Measurements from ENCODE around the gene TMEM108.
"Not testable (repeated sequence)": the region's sequence is repeated elsewhere in the genome, so short reads cannot be mapped to it uniquely, and the experiment has no call there.

TMEM108 gene

DNA sequence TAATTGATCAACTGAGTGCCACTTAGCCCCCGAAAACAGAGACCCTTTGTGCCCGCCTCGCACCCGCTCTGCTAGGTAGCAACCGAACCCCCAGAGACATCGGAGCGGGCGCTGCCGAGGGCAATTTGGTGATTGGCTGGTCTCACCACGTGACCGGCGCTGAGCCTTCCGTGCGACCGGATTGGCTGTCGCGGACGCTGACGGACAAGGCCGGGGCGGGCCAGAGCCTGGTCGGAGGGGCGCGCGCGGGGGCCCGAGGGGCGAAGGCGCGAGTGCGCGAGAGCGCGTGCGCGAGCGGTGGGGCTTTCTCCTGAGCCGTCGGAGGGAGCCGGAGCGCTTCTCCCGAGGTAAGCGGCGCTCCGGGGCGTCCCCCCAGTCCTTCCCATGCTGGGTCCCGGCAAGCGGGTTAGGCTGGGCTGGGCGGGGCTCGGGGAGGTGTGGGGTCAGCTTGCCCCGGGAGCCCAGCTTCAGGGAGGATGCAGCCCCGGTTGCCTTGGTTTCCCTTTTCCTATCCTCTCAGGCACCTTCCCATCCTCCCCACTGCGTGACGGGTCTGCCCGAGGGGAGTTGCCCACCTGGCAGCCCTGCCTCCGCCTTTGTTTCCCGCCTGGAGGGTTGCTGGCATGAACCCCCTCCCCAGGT, at the start of gene TMEM108:
TMEM108 (plus strand) TSS at position 303 of the 642 bp plus-strand sequence.
- DNase-seq, result peak; percentile 50 to 64

DNA sequence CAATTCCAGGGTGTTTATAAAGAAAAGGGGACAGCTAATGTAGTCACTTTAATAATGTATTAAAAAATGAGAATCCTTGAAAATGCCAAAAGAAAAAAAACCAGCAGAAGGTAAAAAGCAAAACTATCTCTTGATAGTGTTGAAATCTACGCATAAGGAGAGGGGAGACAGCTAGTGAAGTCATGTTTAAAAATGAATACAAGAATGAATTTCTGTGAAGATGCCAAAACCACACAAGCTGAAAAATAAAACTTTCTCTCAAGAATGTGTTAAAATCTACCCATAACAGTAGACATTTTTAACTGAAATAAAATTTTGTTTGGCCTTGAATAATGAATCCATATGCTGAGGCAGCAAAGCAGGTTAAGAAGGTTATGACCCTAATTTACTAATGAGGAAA, 42.2 kb upstream of the TMEM108 start:
- DNase-seq, result no peak

DNA sequence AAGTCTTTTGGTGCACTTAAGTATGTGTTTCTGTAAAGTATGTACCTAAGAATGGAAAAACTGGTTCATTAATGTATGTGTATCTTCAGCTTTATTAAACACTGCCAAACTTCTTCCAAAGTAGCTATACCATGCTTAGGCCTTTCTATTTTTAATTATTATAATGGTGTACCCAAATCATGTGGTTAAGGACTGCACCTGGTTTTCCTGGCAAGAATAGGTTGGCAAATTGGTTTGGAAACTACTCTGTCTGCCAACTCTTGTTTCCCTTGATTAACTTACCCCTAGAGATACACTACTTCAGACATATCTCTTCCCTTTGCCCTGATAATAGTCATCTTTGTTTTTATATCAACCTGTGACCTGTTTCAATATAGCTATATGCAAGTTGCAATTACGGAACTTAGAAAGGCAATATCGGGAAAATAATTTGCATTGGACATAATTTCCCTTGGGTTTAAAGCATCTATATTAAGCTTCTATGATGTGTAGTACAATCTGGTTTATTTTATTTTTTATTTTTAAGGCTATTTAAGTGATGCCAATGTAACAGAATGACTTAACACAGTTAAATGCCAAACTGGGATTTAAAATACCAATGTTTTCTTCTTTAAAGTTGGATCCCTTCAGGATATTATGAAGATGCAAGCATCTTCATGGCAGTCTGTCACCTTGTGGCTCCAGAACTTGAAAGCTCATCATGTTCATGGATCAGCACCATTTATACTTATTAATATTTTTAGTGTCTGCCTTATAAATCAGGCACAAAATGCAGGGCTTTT, 40.6 kb upstream of the TMEM108 start:
- no peak for DNase-seq

DNA sequence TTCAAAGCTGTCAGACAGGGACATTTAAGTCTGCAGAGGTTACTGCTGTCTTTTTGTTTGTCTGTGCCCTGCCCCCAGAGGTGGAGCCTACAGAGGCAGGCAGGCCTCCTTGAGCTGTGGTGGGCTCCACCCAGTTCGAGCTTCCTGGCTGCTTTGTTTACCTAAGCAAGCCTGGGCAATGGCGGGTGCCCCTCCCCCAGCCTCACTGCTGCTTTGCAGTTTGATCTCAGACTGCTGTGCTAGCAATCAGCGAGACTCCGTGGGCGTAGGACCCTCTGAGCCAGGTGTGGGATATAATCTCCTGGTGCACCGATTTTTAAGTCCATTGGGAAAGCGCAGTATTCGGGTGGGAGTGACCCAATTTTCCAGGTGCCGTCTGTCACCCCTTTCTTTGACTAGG, 33.2 kb upstream of the TMEM108 start:
- not testable (repeated sequence) for DNase-seq

DNA sequence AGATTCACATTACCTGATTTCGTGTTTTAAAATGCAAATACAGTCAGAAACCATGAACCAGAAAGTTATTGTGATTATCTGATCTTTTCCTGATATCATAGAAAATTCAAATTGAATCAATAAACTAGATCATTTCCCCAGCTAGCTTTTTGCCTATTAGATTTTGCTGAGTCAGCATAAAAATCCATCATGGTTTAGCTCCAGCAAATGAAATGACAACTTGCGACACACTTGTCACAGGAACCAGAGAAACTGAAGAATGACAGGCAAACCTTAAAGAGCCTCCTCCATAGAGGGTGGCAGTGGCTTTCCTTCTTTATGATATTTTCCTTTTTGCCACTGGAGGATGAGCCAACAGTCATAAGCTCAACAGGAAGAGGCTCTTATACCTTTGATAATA, 30.6 kb upstream of the TMEM108 start:
- no peak for DNase-seq

DNA sequence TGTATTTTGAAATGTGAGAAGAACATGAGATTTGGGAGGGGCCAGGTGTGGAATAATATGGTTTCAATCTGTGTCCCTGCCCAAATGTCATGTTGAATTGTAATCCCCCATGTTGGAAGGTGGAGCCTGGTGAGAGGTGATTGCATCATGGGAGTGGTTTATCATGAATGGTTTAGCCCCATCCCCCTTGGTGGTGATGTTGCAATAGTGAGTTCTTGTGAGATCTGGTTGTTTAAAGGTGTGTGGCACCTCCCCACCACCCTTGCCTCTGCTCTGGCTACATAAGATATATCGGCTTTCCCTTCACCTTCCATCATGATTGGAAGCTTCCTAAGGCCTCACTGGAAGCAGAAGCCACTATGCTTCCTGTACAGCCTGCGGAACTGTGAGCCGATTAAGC, 23.9 kb upstream of the TMEM108 start:
- no peak for DNase-seq

DNA sequence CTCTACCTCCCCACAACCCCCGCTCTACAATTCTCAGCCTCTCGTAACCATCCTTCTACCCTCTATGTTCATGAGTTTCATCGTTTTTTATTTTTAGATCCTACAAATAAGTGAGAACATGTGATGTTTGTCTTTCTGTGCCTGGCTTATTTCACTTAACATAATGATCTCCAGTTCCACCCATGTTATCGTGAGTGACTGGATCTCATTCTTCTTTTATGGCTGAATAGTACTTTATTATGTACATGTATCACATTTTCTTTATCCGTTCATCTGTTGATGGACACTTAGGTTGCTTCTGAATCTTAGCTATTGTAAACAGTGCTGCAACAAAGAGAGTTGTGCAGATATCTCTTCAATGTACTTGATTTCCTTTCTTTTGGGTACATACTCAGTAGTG, 22.6 kb upstream of the TMEM108 start:
- DNase-seq, result not testable (repeated sequence)

DNA sequence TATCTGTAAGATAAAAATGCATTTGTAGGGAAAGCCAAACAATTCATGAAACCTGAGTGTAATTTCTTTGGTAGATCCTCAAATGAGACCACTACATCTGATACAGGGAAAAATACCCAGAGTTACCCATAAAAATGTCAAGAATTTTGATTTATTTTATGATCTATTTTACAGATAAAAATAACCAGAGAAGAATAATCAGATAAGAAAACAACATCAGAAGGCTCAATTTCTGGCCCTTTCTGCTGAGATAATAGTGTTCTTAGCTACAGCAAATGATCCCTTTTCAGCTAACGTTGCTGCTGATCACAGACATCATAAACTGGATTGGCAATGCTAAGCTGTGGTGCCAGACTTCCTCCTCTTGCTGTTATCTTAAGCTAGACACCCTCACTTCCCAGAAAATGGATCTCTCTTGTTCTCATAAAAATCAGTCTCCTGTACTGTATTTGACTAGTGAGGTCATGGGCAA, 21.3 kb upstream of the TMEM108 start:
- DNase-seq, result no peak

DNA sequence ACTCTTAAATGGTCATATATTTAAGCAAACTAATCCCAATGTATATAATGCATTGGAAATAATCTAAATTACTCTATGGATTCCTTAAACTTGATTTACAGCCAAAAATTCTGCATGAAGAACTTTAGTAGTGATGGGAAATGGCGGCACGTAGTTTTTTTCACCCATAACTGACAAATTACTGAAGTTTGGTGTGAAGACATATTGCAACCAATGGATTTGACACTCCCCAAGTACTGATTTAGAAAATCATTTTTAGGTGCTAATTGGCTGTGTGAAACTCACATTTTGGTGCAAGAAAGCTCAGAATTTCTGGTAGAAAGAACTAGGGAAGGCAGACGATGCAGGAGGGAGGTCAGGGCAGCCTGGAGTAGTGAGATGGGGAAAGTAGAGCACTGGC, 19.3 kb upstream of the TMEM108 start:
- no peak for DNase-seq

DNA sequence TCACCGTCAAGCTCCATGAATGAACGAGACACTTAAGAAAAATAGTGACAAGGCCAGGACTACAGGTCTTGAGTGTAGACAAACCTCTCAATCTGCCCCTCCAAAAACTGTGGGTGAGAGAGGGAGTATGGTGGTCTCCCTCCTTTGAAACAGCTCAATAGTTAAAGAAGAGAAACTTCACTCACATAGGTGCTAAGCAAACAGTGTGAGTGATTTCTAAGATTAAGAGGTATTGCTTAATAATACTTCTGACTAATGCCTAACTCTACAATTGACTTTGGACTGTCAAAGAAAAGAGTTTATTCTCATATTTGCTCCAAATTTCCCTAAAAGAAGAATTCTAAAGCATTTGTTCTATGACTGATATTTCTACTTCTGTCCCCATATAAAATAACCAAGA, 17.0 kb upstream of the TMEM108 start:
- no peak for DNase-seq

DNA sequence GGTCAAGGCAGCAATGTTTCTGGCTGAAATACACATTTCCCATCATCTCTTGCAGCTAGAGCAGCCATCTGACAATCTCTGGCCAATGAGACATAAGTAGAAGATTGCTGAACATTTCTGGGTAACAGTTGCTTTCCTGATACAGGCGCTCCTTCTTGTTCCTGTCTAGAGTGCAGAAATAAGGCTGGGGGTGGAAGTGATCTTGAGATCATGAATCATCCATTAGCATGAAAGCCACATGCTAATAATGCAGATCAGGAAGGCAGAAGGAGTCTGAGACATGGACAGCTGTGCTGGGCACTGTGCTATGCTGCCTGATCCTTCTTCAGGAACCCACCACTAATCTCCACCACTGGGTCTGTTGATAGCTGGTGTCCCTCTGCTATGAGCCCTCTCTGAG, 14.8 kb upstream of the TMEM108 start:
- DNase-seq, result no peak

DNA sequence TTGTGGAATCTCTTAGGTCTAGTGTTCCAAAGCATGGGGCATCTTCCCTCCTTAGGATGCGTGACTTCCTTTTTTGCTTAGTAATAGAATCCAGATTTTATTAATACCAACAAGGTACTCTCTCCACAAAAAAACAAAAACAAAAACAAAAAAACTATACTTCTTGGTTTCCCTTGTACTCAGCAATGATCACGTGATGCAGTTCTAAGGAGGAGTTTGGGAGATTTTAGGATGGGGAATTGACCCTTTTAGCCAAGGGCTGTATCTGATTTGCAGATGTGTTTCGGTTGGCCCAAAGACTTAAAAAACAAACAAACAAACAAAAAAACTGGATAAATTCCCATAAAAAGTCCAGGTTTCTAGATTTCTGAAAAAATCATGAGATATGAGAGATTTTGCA, 12.6 kb upstream of the TMEM108 start:
- DNase-seq, result no peak

DNA sequence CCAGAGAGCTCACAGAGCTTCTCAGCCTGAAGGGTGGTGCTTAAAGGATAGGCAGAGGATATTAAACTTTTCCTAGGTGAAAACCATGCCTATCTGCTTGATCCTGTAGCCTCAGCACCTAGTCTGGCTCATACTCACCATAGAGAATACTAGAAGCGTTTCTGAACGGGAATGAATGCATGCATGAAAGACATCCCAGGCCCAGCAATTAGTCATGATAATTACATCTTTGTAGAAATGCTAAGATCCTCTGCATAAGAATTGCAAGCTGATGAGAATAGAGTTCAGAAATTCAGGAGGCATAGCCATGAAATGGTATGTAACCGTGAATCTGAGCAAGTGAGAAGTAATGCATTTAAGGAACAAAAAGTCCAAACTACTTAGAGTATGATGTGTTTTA, 5.9 kb upstream of the TMEM108 start:
- no peak for DNase-seq

DNA sequence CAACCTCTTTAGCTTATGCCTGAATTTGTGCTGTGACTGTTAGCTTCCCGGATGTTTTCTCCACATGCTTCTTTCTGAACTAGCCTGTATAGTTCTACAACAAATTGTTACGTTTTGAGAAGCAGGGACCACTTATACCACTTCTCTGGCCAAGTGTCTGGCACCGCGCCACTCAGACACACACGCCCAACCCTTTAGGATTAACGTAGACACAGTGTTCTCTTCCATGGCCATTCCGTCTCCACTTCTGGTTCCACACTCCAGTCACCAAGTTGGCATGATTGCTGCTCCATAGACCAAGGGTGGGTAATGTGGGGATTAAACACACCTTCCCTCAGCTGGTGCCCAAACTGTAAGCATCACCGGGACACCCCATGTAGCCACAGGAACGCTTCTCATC, 755 bp upstream of the TMEM108 start:
- DNase-seq, result no peak

DNA sequence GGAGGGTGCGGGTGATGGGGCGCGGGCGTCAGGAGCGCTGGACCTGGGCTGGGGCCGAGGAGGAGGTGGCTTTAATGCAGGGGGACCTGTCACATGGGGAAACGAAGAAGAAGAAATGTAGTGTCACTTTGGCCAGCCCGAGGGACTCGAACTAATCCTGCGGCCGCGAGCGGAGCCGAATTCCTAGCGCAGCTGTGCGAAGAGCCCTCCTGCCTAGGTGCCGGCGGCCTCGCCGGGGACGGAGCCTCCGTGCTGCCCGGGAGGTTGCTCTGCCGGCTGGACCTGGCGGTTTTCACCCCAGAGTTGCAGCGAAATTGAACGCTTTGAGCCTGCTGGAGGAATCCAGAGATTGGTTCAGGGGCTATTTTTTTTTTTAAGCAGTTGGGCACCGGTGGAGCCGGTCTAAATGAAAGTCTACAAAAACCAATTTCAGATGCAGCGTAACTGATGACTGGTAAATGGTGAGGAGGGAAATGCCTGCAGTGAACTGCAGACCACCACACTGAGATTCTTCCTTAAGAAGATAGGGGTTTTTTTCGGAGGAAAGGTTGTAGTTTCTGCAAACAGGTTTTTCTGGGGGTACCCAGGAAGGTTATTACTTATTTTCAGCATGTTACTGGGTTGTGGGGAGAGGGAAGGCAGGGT, 662 bp downstream of the TMEM108 start:
- no peak for DNase-seq

DNA sequence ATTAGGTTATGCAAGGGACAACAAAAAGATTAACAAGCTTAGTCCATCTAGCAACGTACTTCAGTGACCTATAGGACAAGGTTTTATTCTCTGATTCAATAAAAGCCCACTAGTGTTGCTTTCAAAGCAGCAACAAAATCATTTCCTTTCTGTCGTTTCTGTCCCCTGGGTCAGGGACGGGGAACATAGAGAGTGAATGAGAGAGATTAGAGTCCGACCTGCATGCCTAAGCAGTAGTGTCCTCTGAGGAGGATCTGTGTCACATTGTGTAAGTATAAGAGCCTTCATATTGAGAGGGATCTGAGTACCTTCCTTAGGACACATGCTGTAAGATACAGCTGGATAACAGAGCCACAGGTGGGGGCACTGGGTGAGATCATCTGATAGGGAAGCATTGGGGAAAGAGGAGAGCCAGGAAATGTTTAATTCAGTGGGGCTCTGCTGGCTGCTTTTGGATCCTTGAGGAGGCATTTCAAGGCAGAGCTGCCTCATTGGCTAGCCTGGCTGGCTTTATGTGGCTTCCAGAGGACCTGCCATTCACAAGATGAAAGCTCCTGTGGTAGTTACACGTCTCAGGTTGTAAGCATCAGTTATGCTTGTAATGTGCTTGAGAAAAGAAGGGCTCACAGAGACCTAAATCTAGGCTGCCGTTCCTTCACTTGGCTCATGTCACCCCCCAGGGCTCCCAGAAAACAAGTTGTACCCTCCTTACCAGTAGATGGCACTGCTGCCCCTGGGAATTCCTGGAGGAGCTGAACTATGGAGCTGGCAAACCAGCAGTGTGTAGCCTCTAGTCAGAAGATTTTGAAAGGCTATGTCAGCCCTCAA, 2.7 kb downstream of the TMEM108 start:
- peak; percentile 51 to 54 for DNase-seq

DNA sequence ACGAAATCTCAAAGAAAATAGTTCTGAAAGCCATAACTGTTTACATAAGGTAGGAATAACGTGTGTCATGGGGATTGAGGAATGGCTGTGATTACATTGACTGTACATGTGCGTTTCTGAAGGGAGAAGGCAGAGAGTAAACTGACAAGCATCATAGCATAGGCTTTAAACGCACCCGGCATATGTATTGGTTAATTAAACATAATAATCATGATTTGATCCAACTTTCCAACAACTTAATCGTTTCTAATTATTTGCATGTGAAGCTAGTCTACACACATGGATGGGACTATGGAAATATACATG, 3.3 kb downstream of the TMEM108 start:
- DNase-seq, result no peak

DNA sequence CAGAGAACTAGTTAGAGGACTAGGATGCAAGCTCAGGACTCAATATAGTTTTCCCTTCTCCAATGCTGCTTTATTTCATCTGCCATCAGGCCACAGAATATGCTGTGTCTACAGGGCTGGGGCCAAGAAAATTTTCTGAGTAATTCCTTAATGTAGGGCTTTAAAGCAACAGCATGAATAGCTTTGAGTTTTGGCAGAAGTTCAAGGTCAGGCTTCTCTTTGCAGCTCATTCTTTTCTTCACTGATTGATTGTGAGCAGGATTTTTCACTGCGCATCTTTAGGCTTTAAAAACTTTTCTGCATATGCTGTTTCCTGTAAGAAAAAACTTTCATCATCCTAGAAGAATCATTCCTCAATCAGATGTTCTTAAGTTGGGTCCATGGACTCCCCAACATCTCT, 4.6 kb downstream of the TMEM108 start:
- DNase-seq, result no peak

DNA sequence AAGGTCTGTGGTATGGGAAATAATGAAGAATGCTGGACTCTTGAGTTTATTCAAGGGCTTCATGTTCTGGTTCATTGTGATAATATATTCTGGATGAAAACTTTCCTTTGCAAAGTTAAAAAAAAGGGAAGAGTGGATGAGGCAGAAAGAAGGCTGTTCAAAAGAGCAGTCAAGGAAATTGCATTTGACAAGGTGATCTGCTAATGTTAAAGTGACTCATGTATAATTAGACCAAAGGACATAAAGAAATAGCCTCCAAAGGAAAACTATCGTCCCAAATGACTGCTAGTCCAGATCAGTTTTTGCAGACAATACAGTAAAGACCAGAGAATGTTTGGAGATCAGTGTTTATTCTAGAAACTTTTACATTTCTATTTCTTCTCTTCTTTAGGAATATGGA, 9.8 kb downstream of the TMEM108 start:
- no peak for DNase-seq

DNA sequence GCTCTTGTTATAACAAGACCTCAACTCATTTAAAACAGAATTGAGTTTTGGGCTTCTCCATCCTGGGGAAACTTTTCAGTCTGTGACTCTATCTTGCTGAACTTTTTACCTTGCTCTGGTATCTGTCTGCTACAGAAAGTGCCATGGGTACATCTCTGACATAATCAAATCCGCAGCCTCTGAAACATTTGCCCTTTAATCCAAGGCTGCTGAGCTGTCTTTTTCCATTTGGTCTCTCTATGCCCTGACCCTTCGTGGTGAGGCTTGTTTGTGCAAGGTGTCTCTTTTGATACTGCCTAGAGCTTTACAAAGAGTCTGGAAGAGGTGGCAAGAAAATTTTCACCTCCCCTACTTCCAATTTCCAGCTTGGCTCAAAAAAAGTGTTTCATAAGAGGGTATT, 11.3 kb downstream of the TMEM108 start:
- DNase-seq, result no peak

DNA sequence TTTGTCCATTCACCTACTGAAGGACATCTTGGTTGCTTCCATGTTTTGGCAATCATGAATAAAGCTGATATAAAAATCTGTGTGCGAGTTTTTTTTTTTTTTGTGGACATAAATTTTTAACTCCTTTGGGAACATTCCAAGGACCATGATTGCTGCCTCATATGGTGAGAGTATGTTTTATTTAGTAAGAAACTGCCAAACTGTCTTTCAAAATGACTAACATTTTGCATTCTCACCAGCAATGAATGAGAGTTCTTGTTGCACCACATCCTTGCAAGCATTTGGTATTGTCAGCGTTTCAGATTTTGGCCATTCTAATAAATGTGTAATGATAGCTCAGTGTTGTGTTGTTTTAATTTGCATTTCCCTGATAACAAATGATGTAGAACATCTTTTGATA, 12.7 kb downstream of the TMEM108 start:
- no peak for DNase-seq

DNA sequence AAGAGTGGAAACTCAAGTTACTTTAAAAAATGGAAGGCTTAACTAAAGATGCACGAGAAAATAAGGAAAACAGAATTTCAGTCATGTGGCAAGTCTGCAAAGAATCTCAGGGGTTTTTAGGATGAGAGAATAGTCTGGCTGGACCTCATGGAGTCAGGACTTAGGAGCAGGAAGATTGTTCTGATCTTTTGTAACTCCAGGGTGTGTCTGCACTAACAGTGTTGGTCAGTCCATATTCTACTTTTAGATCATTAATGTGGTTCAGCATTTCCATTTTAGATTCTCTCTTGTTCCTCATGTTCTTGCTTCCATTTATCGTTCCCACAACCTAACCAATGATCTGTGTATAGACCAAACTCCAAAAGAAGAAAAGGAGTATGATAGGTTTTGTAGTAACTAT, 15.3 kb downstream of the TMEM108 start:
- no peak for DNase-seq

DNA sequence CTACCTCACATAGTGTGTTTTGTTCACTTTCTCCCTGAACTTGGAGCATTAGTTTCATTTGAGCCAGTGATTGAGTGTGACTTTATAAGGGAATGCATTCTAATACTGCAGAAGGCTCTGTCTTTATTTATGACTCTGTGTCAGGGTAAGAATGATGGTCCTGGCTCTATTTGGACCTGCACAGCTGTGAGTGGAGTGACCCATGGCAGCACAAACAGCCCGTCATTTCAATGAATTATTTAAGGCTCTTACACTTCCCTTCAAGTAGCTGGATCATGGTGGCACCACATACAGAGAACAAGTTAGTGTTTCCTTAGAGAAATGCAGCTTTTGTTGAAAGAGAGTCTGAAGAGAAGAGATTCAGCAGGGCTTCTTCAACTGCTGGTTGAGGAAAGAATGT, 16.4 kb downstream of the TMEM108 start:
- DNase-seq, result no peak
